Ascending aorta (tissue), 2 donors: ENCODE data around the gene SAMD4B. TPM values are rescaled to one million over a fixed set of nuclear protein-coding genes. Genes with fewer than 3 reads are reported as not detected.

ENCODE experiments used
- DNase-seq, 2 donors: peaks; one replicate each; pipeline ENCODE4 v3.0.0-alpha.2; 2019; ENCODE audit warnings: low spot score in 2 of 2
- H3K27ac ChIP-seq, 2 donors: fragments of 200-600 bp; sonication (generic); one replicate each; pipeline ENCODE4 v1.5.1; 2016 to 2017; ENCODE audit warnings: mild to moderate bottlenecking in 1 of 2
- H3K27me3 ChIP-seq: fragments of 200-600 bp; sonication (generic); one replicate; pipeline ENCODE4 v1.5.1; 2017
- H3K36me3 ChIP-seq, 2 donors: fragments of 200-600 bp; sonication (generic); one replicate each; pipeline ENCODE4 v1.5.1; 2016
- H3K4me1 ChIP-seq, 2 donors: fragments of 200-600 bp; sonication (generic); one replicate each; pipeline ENCODE4 v1.5.1; 2016 to 2017; ENCODE audit warnings: mild to moderate bottlenecking in 1 of 2
- H3K4me3 ChIP-seq, 2 donors: fragments of 200-600 bp; sonication (generic); one replicate each; pipeline ENCODE4 v1.5.1; 2016 to 2017; ENCODE audit warnings: mild to moderate bottlenecking in 1 of 2
- H3K9me3 ChIP-seq, 2 donors: fragments of 200-600 bp; sonication (generic); one replicate each; pipeline ENCODE4 v1.5.1; 2016
- CTCF ChIP-seq, 3 experiments: fragments of 200-600 bp in 2 of 3; fragments of 450-650 bp in 1 of 3; sonication (generic) in 2 of 3; IDR thresholded peaks; one replicate each; pipeline ENCODE4 v1.5.1; 2016 to 2019; ENCODE audit warnings: antibody characterized with exemption in 3 of 3, mild to moderate bottlenecking in 1 of 3, moderate library complexity in 1 of 3
- intact Hi-C: fragments of 100-400 bp; cut with DNase I; formaldehyde crosslinking; loops from one replicate; pipeline ENCODE4 v1.15.1; 2023
- total RNA-seq: library from RNA; depleted of rRNA; stranded (reverse); fragments of >200 nt; gene quantifications from one replicate; pipeline ENCODE4 v1.1.0, GENCODE V29; 2016

Gene SAMD4B
- total RNA-seq, 1 donor from 2014 or later: 358 TPM

- peak; percentile 88 to 94 (median 89) for TF ChIP-seq CTCF (IDR thresholded peaks at IDR 0.05)
- peak; percentile 97 to 99 for DNase-seq
- Histone ChIP-seq H3K4me1 (peaks cover 9 to 28% of the 10 kb centered on the region in 2 donors), H3K4me3 (peak within 1 kb of the TSS; percentile 97 to 98), H3K27ac (peak within 1 kb of the TSS; percentile 100), H3K27me3 (no peaks in the 10 kb centered on the region), H3K9me3 (no peaks in the 10 kb centered on the region), H3K36me3 (peaks cover 28 to 31% of the 10 kb centered on the region in 2 donors)
- intact Hi-C loops: loop anchor here (1.0 to 5.0 kb wide), 5 partner anchors 9 to 1160 kb away; partner anchors contain the start of genes MED29 and PAF1
Measured at GRCh38 chr19:39412100-39412866, 70.1 kb downstream of the SAMD4B start, which contains the start of gene PLEKHG2. TSS of gene PLEKHG2 (plus strand) at chr19:39412669. CDS start at chr19:39414087, 1,418 bp downstream.

- no peaks in the 10 kb centered on the region for H3K27me3 ChIP-seq
- H3K36me3 ChIP-seq: peaks cover 26 to 31% of the 10 kb centered on the region in 2 donors
- peak overlapping the region; percentile 86 to 100 for H3K27ac ChIP-seq
- intact Hi-C loops: loop anchor here (1.0 to 5.0 kb wide), 5 partner anchors 10 to 1161 kb away; partner anchors contain the start of genes MED29 and PAF1
- TF ChIP-seq CTCF (IDR thresholded peaks at IDR 0.05): no peak
- no peaks in the 10 kb centered on the region for H3K9me3 ChIP-seq
- peak overlapping the region; percentile 66 to 97 for H3K4me3 ChIP-seq
- peaks cover 9 to 31% of the 10 kb centered on the region in 2 donors for H3K4me1 ChIP-seq
- no peak for DNase-seq
Measured at GRCh38 chr19:39412867-39413271, 70.6 kb downstream of the SAMD4B start.

GRCh38 chr19:39413272-39413910 lies 71.2 kb downstream of the SAMD4B start:
- H3K9me3 ChIP-seq: no peaks in the 10 kb centered on the region
- peak overlapping the region; percentile 66 to 97 for H3K4me3 ChIP-seq
- H3K27me3 ChIP-seq: no peaks in the 10 kb centered on the region
- intact Hi-C loops: loop anchor here (2.0 to 5.0 kb wide), 3 partner anchors 23 to 1161 kb away; partner anchors contain the start of genes MED29 and PAF1
- H3K27ac ChIP-seq: peak overlapping the region; percentile 86 to 100
- DNase-seq: peak in 1 of 2 donors; percentile 88
- peaks cover 26 to 31% of the 10 kb centered on the region in 2 donors for H3K36me3 ChIP-seq
- TF ChIP-seq CTCF (IDR thresholded peaks at IDR 0.05): no peak
- peaks cover 9 to 31% of the 10 kb centered on the region in 2 donors for H3K4me1 ChIP-seq

- no peaks in the 10 kb centered on the region for H3K9me3 ChIP-seq
- peak in 1 of 2 donors; percentile 84 for DNase-seq
- peak overlapping the region; percentile 86 to 100 for H3K27ac ChIP-seq
- intact Hi-C loops: loop anchor here (2.0 to 5.0 kb wide), 3 partner anchors 23 to 1162 kb away; partner anchors contain the start of genes MED29 and PAF1
- peaks cover 9 to 31% of the 10 kb centered on the region in 2 donors for H3K4me1 ChIP-seq
- H3K27me3 ChIP-seq: no peaks in the 10 kb centered on the region
- H3K4me3 ChIP-seq: peak overlapping the region; percentile 66 to 97
- TF ChIP-seq CTCF (IDR thresholded peaks at IDR 0.05): no peak
- H3K36me3 ChIP-seq: peaks cover 27 to 31% of the 10 kb centered on the region in 2 donors
Measured at GRCh38 chr19:39413911-39414608, 71.8 kb downstream of the SAMD4B start.
